Liver (tissue), 9 donors: ENCODE measurements around the gene FCHO2. TPM values are rescaled to one million over a fixed set of nuclear protein-coding genes. Genes with fewer than 3 reads are reported as not detected.

ENCODE experiments used
- DNase-seq: peaks from one replicate; pipeline ENCODE4 v3.0.0-alpha.2; 2017; ENCODE audit warnings: low spot score
- H3K27ac ChIP-seq, 2 donors: one replicate each; pipeline ENCODE4 v1.7.0; 2013; ENCODE audit warnings: inconsistent platforms in 2 of 2, low read length in 2 of 2, control low read depth in 1 of 2, low read depth in 1 of 2, mild to moderate bottlenecking in 1 of 2
- H3K27me3 ChIP-seq, 4 donors: one replicate each; pipeline versions ENCODE4 v1.6.1 to v1.7.0; 2013; ENCODE audit warnings: low read length in 3 of 4, inconsistent platforms in 1 of 4, mild to moderate bottlenecking in 1 of 4, moderate library complexity in 1 of 4; ENCODE audit not compliant: control insufficient read depth in 4 of 4, insufficient read depth in 4 of 4
- H3K36me3 ChIP-seq, 4 donors: one replicate each; pipeline versions ENCODE4 v1.6.1 to v1.7.0; 2013; ENCODE audit warnings: low read length in 3 of 4, mild to moderate bottlenecking in 3 of 4, low read depth in 1 of 4, moderate library complexity in 1 of 4; ENCODE audit not compliant: control insufficient read depth in 4 of 4, insufficient read depth in 3 of 4
- H3K4me1 ChIP-seq, 4 donors: one replicate each; pipeline versions ENCODE4 v1.6.1 to v1.7.0; 2013; ENCODE audit warnings: low read length in 3 of 4, mild to moderate bottlenecking in 3 of 4, moderate library complexity in 1 of 4; ENCODE audit not compliant: control insufficient read depth in 4 of 4, insufficient read depth in 4 of 4
- H3K4me3 ChIP-seq, 3 donors: one replicate each; pipeline versions ENCODE4 v1.6.1 to v1.7.0; 2013; ENCODE audit warnings: low read length in 3 of 3, control low read depth in 1 of 3, low read depth in 1 of 3, mild to moderate bottlenecking in 1 of 3
- H3K9ac ChIP-seq, 2 donors: one replicate each; pipeline ENCODE4 v1.7.0; 2013; ENCODE audit warnings: low read length in 2 of 2, mild to moderate bottlenecking in 2 of 2, moderate library complexity in 2 of 2, control low read depth in 1 of 2, low read depth in 1 of 2
- H3K9me3 ChIP-seq, 4 donors: one replicate each; pipeline versions ENCODE4 v1.6.1 to v1.7.0; 2013; ENCODE audit warnings: low read length in 3 of 4; ENCODE audit not compliant: control insufficient read depth in 4 of 4
- ATF3 ChIP-seq: IDR thresholded peaks from 2 replicates; pipeline ENCODE4 v1.6.1; 2016; ENCODE audit warnings: antibody characterized with exemption
- CTCF ChIP-seq: fragments of 150-350 bp; IDR thresholded peaks from 2 replicates; pipeline ENCODE4 v1.5.1; 2017; ENCODE audit warnings: improper control_type of control experiment, low read depth, low read length; ENCODE audit not compliant: missing input control
- FOXA1 ChIP-seq: IDR thresholded peaks from 2 replicates; pipeline ENCODE4 v1.6.1; 2016; ENCODE audit warnings: antibody characterized with exemption
- FOXA2 ChIP-seq: IDR thresholded peaks from 2 replicates; pipeline ENCODE4 v1.6.1; 2016; ENCODE audit warnings: antibody characterized with exemption
- HNF4G ChIP-seq: IDR thresholded peaks from 2 replicates; pipeline ENCODE4 v1.6.1; 2016; ENCODE audit warnings: antibody characterized with exemption
- RAD21 ChIP-seq, 2 donors: IDR thresholded peaks; 2 replicates each; pipeline ENCODE4 v1.6.1; 2016; ENCODE audit warnings: antibody characterized with exemption in 2 of 2, mild to moderate bottlenecking in 2 of 2
- REST ChIP-seq: IDR thresholded peaks from 2 replicates; pipeline ENCODE4 v1.6.1; 2016; ENCODE audit warnings: antibody characterized with exemption, mild to moderate bottlenecking
- RXRA ChIP-seq, 2 donors: IDR thresholded peaks; 2 replicates each; pipeline ENCODE4 v1.6.1; 2017 to 2018; ENCODE audit warnings: antibody characterized with exemption in 2 of 2, mild to moderate bottlenecking in 1 of 2
- YY1 ChIP-seq: IDR thresholded peaks from 2 replicates; pipeline ENCODE4 v1.6.1; 2016; ENCODE audit warnings: antibody characterized with exemption, mild to moderate bottlenecking
- ZBTB33 ChIP-seq: IDR thresholded peaks from 2 replicates; pipeline ENCODE4 v1.6.1; 2016; ENCODE audit warnings: antibody characterized with exemption
- WGBS: extraction: QIAGEN DNeasy Blood & Tissue Kit; methylation state at CpG from one replicate; pipeline ENCODE4 v1.1.7; 2013; 5-methylcytosine and 5-hydroxymethylcytosine counted together
- polyA plus RNA-seq, 2 donors: library from polyadenylated mRNA; stranded (reverse) in 1 of 2; unstranded in 1 of 2; fragments of 200-250 nt in 1 of 2; fragments of >200 nt in 1 of 2; fragmentation: Nextera tagmentation in 1 of 2; extraction: Ambion mirVana in 1 of 2; gene quantifications; one replicate each; pipeline versions ENCODE4 v1.2.1 to v1.2.3, GENCODE V29; 2013 to 2015
- total RNA-seq, 2 donors: library from RNA; depleted of rRNA; stranded (reverse); fragments of >200 nt; gene quantifications; one replicate each; pipeline ENCODE4 v1.2.3, GENCODE V29; 2014
- donor health status: healthy.
- donor health status: healthy.
- donor health status: healthy.
- donor health status: healthy.
- donor health status: healthy.

Gene FCHO2
- total and polyA plus RNA-seq, 4 donors, result 5.3 to 37.5 (median 9.3) TPM

- no peak for DNase-seq
- H3K9me3 ChIP-seq, result no peaks in the 10 kb centered on the region
- no peak overlapping the region for H3K27ac ChIP-seq
- no peaks in the 10 kb centered on the region for H3K4me1 ChIP-seq
- TF ChIP-seq FOXA2, result no peak
- no peaks in the 10 kb centered on the region for H3K27me3 ChIP-seq
- WGBS, result 92% methylated on average over 2 of the region's 2 CpGs
- H3K9ac ChIP-seq, result no peak overlapping the region
- peaks cover 0 to 7% (median 0%) of the 10 kb centered on the region in 4 donors for H3K36me3 ChIP-seq
- no peak overlapping the region for H3K4me3 ChIP-seq
Observed at GRCh38 chr5:73061593-73061992, 105.8 kb downstream of the FCHO2 start.

- Histone ChIP-seq H3K4me1 (no peaks in the 10 kb centered on the region), H3K9ac (no peak overlapping the region), H3K27ac (no peak overlapping the region), H3K36me3 (peaks cover 2 to 9% (median 4%) of the 10 kb centered on the region in 4 donors), H3K9me3 (no peaks in the 10 kb centered on the region), H3K4me3 (no peak overlapping the region), H3K27me3 (no peaks in the 10 kb centered on the region)
- no peak for TF ChIP-seq HNF4G
- no peak for TF ChIP-seq ZBTB33
- WGBS, result 89% methylated on average over 2 of the region's 2 CpGs
- DNase-seq, result no peak
Observed at GRCh38 chr5:73066466-73066865, 110.6 kb downstream of the FCHO2 start.

- no peak for TF ChIP-seq RAD21 (IDR thresholded peaks at IDR 0.05)
- no peak for TF ChIP-seq CTCF
- no peak for TF ChIP-seq ATF3
- no peak for TF ChIP-seq REST
- TF ChIP-seq YY1, result no peak
- no peak for TF ChIP-seq FOXA1
- TF ChIP-seq RXRA (IDR thresholded peaks at IDR 0.05), result no peak
- WGBS, result 91% methylated on average over 1 of the region's 1 CpG
- no peak for DNase-seq
- Histone ChIP-seq H3K27me3 (no peaks in the 10 kb centered on the region), H3K9me3 (no peaks in the 10 kb centered on the region), H3K27ac (no peak overlapping the region), H3K36me3 (peaks cover 3 to 9% (median 3%) of the 10 kb centered on the region in 4 donors), H3K9ac (no peak overlapping the region), H3K4me3 (no peak overlapping the region), H3K4me1 (no peaks in the 10 kb centered on the region)
Observed at GRCh38 chr5:73067213-73067612, 111.4 kb downstream of the FCHO2 start.
